Peyer's patch (tissue), 4 donors: ENCODE results near the gene VAV2.

ENCODE experiments used
- CTCF ChIP-seq, 6 experiments: fragments of 450-650 bp in 4 of 6; fragments of 200-600 bp in 2 of 6; sonication (generic) in 1 of 6; IDR thresholded peaks; one replicate each; pipeline ENCODE4 v1.5.1; 2017 to 2019; ENCODE audit warnings: antibody characterized with exemption in 6 of 6, mild to moderate bottlenecking in 3 of 6, moderate library complexity in 1 of 6
- POLR2A ChIP-seq, 2 donors: fragments of 450-650 bp; IDR thresholded peaks; one replicate each; pipeline ENCODE4 v1.5.1; 2017; ENCODE audit warnings: antibody characterized with exemption in 2 of 2, mild to moderate bottlenecking in 2 of 2, moderate library complexity in 2 of 2

DNA sequence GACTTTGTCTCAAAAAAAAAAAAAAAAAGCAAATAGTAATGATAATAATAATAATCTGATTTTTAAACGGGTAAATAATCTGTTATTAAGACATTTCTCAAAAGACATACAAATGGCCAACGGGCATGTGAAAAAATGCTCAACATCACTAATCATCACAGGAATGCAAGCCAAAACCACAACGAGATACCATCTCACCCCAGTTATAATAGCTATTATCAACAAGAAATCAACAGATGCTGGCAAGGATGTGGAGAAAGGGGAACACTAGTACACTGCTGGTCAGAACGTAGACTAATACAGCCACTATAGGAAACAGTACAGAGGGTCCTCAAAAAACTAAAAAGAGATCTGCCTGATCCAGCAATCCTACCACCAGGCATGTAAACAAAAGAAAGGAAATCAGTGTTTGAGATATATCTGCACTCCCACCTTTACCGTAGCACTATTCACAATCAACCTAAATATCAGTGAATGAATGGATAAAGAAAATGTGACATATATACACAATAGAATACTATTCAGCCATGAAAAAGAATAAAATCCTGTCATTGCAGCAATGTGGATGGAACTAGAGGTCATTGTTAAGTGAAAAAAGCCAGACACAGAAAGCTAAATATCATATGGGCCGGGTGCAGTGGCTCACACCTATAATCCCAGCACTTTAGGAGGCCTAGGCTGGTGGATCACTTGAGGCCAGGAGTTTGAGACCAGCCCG is 24.9 kb downstream of the VAV2 start:
- TF ChIP-seq CTCF (IDR thresholded peaks at IDR 0.05) = no peak
- TF ChIP-seq POLR2A (IDR thresholded peaks at IDR 0.05) = no peak
